Stimulated activated CD4-positive, alpha-beta T cell treated with anti-CD3 and anti-CD28 coated beads, Interleukin-1b, Interleukin-23, amount 100 ng/mL, for 1 hour (primary cell): ENCODE data around the gene MEIS3.
"Not testable (repeated sequence)": the region's sequence is repeated elsewhere in the genome, so short reads cannot be mapped to it uniquely, and the experiment has no call there.

ENCODE experiments used
- DNase-seq, 2 donors: peaks; one replicate each; pipeline ENCODE4 v3.0.0-alpha.2; 2020; ENCODE audit warnings: low read depth in 2 of 2

Gene MEIS3

DNA sequence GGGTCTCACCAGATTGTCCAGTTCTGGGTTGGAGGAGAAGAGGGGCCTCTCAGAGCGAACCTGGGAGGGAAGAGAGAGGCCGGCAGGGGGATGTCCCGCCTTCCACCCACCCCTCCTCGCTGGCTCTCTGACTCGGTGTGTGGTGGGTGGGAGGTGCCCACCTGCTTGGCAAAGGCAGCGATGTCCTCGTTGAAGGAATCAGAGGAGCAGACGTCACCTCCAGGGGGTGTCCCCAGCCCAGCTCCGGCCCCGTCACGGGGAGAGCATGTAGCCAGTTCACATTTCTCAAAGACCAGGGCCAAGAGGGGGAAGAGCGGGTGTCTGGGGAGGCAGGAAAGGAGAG is 2.7 kb downstream of the MEIS3 start:
- no peak for DNase-seq

GRCh38 chr19:47415953-47416642 is 3.2 kb downstream of the MEIS3 start:
- no peak for DNase-seq

- no peak for DNase-seq
Observed at GRCh38 chr19:47414469-47414868, 4.9 kb downstream of the MEIS3 start.

- DNase-seq: no peak
Observed at GRCh38 chr19:47413941-47414340, 5.4 kb downstream of the MEIS3 start.

DNA sequence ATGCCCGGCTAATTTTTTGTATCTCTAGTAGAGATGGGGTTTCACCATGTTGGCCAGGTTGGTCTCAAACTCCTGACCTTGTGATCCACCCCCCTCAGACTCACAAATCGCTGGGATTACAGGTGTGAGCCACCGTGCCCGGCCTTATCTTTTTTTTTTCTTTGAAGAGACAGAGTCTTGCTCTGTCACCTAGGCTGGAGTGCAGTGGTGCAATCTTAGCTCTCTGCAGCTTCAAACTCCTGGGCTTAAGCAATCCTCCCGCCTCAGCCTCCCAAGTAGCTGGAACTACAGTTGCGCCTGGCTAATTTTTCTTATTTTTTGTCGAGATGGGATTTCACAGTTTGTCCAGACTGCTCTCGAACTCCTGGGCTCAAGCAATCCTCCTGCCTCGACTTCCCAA is 7.6 kb downstream of the MEIS3 start:
- DNase-seq: not testable (repeated sequence)

DNA sequence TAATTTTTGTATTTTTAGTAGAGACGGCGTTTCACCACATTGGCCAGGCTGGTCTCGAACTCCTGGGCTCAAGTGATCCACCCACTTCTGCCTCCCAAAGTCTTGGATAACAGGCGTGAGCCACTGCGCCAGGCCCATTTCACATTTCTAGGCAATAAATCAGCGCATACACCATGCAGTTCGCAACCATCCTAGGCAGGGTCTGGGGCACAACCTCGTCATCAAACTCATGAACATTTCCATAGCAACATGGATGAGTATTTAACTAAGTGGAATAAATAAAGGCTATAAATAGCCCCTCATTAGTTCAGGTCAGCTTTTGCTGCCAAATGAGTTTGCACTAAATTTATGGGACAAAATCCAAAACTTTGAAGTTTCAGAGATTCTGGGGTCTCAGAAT is 8.2 kb downstream of the MEIS3 start:
- no peak for DNase-seq

DNA sequence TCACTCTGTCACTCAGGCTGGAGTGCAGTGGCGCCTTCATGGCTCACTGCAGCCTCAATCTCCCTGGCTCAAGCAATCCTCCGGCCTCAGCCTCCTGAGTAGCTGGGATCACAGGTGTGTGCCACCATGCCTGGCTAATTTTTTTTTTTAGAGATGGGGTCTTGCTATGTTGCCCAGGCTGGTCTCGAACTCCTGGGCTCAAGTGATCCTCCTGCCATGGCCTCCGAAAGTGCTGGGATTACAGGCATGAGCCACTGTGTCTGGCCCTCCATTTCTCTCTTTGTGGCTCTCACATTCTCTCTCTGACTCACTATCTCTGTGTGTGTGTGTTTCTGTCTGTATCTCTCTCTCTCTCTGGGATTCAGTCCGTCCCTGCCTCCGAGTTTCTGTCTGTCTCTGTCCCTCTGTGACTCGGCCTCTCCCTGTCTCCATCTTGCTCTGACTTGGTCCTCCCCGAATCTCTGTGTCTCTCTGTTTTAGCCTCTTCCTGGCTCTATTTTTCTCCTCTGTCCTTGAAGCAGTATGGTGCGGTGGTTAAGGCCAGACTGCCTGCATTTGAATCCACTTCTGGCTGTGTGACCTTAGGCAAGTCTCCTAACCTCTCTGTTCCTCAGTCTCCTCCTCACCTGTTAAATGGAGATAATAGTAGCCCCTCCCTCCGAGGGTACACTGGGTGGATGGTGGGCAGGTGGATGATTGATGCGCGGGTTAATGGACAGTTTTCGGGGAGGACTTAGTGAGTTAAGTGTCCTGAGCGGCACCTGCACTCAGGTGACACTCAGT is 11.0 kb downstream of the MEIS3 start:
- no peak for DNase-seq

- DNase-seq: no peak
Observed at GRCh38 chr19:47407417-47407774, 11.9 kb downstream of the MEIS3 start.

GRCh38 chr19:47406711-47407416 is 12.5 kb downstream of the MEIS3 start:
- DNase-seq: no peak

GRCh38 chr19:47405854-47406417 is 13.4 kb downstream of the MEIS3 start:
- no peak for DNase-seq

DNA sequence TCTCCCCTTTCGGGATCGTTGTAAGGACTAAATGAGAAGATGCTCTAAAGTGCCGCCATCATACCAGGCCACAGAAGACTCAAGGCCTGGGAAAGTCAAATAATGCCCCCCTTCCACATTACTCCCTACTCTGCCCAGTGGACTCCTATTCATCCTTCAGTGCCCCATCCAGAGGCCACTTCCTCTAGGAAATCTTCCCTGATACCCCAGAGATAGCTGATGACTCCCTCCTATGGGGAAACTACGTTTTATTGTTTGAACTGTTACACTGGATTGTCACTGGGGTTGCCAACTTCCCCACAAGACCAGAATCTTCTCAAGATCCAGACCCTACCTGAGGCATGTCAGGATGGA is 14.2 kb downstream of the MEIS3 start:
- DNase-seq: no peak

DNA sequence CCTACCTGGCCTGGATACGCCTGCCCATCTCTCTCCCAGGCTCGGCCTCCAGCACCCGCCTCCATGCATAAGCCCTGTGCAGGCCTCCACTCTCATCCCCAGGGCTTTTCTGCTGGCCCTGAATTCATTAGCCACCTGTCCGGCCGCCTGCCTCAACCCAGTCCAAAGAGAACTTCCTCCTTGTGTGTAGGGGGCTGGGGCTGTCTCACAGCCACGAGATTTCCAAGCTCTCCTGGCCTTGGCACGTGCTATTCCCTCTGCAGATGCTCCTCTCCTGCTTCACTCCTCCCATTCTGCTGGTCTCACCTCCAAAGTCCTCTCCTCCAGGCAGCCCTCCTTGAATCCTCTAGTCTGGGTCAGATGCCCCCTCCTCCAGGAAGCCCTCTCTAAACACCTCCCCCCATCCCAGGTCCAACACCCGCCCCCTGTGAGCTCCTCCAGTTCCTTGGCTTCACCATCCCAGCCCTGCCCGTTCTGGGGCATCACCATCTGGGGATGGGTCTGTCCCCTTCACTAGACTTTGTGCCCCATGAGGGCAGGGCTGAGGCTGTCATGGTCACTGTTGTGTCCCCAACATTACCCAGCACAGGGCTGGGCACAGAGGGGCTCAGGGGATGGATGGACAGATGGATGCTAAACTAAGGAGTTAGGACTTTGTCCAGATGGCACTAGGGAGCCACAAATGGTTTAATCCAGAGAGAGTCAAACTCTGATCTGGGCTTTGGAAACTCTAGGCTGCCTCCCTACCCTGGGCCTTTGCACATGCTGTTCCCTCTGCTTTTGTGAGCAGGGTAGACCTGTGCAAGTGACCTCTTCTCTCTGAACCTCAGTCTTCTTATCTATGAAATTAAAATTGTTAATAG is 14.8 kb downstream of the MEIS3 start:
- DNase-seq: no peak

GRCh38 chr19:47402504-47402903 is 16.8 kb downstream of the MEIS3 start:
- no peak for DNase-seq

GRCh38 chr19:47398707-47399597 is 20.4 kb downstream of the MEIS3 start:
- DNase-seq: no peak

DNA sequence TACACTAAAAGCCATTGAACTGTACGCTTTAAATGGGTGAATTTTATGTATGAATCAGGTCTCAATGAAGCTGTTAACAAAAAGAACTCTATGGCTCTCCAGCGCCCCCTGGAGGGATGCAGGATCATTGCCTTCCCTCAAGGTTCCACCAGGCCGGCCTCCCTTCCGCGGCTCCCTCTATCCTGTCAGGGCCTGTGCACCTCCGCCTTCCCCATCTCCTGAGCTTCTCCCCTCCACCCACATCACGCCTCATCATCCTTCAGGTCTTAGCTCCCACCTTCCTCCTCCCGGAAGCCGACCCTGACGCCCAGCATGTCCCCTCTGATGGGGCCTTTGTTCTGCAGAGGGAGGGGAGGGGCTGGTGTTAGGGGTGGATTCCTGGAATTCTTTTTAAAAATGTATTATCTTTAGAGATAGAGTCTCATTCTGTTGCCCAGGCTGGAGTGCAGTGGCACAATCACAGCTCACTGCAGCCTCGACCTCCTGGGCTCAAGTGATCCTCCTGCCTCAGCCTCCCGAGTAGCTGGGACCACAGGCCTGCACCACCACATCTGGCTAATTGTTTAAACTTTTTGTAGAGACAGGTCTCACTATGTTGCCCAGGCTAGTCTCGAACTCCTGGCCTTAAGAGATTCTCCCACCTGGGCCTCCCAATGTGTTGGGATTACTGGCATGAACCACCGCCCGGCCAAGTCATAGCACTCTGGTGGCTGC is 27.7 kb downstream of the MEIS3 start:
- peak; percentile 67 to 73 for DNase-seq

GRCh38 chr19:47390533-47391488 is 28.5 kb downstream of the MEIS3 start:
- DNase-seq: no peak

DNA sequence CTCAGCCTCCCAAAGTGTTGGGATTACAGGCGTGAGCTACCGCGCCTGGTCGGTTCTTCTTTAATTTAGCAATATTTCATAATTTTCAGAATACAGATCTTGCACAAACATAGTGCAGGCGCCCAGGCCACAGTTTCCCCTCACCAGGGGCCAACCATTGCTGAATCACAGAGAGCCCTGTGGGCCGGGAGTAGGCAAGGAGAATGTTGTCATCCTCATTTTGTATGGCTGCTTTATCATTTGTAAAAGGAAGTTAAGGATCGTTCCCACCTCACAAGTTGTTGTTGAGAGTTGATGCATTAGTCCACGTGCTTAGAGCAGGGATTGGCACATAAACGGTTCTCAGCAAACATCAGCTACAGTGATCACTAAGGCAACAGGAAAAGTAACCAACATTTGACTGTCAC is 30.2 kb downstream of the MEIS3 start:
- DNase-seq: no peak

DNA sequence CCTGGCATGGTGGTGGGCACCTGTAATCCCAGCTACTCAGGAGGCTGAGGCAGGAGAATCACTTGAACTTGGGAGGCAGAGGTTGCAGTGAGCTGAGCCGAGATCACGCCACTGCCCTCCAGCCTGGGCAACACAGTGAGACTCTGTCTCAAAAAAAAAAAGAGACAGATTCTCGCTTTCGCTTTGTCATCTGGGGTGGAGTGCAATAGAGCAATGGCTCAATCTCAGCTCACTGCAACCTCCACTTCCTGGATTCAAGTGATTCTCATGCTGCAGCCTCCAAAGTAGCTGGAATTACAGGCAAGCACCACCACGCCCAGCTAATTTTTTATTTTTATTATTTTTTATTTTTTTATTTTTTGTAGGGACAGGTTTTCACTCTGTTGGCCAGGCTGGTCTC is 30.6 kb downstream of the MEIS3 start:
- not testable (repeated sequence) for DNase-seq

DNA sequence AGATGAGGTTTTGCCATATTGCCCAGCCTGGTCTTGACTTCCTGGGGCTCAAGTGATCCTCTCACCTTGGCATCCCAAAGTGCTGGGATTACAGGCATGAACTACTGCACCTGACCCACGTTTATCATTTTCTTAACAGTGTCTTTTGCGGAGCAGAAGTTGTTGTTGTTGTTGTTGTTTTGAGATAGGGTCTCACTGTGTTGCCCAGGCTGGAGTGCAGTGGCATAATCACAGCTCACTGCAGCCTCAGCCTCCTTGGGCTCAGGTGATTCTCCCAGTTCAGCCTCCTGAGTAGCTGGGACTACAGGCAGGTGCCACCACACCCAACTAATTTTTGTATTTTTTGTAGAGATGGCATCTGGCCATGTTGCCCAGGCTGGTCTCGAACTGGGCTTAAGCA is 31.7 kb downstream of the MEIS3 start:
- not testable (repeated sequence) for DNase-seq
